HG03066 (cell line): Measurements from ENCODE around the gene TLK1.
"Not testable (repeated sequence)": the region's sequence is repeated elsewhere in the genome, so short reads cannot be mapped to it uniquely, and the experiment has no call there.

Experiments used
- ATAC-seq: cut with Tn5 transposase; IDR thresholded peaks from one replicate; pipeline ENCODE4 v1.9.1; 2021; ENCODE audit warnings: low read depth; ENCODE audit not compliant: unreplicated experiment

Gene TLK1

DNA sequence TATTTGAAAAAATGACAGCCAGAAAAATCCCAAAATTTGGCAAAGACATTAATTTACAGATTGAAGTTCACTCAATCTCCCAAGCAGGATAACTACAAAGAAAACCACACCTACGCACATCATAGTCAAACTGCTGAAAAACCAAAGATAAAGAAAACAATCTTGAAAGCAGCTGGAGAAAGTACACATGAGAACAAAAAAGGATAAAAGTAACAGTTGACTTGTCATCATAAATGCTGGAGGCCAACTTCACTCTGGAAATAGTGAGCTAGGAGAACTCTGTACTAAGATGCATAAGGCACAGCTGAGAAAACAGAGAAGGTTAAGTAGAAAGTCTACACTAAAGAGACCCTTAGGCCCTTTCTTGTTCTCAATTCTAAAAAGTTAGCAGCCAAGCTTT, 73.1 kb downstream of the TLK1 start:
- ATAC-seq: no peak

- ATAC-seq: no peak
These were observed 74.1 kb downstream of the TLK1 start for GRCh38 chr2:171086352-171087290.

DNA sequence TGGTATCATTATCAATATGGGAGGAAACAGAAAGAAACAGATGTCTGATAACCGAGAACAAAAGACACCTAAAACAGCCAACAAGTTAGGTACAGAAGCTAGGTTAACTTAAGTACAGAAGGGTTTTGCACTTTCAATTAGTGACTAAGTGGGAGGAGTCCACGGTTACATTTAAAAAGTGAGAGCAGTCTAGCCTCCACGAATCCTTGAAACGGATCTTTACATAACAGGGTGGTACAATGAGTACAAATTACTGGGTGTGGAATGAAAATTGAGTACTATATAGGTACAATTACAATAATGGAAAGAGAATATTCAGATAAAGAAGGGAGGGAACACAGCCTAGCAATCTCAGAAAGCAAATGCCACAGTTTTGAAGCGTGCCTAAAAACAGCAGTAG, 76.6 kb downstream of the TLK1 start:
- ATAC-seq: no peak

GRCh38 chr2:171083451-171083850, 77.2 kb downstream of the TLK1 start:
- ATAC-seq: no peak

- no peak for ATAC-seq
These were observed 79.0 kb downstream of the TLK1 start for GRCh38 chr2:171081649-171082111.

DNA sequence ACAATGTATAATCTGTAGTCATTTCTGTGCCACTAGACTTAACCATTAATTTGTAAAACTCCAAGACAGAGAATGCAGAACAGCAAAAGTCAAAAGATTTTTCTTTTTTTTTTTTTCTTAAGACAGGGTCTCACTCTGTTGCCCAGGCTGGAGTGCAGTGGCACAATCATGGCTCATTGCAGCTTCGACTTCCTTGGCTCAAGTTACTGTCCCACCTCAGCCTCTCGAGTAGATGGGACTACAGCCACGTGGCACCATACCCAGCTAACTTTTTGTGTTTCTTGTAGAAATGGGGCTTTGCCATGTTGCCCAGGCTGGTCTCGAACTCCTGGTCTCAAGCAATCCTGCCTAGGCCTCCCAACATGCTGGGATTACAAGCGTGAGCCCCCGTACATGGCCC, 80.1 kb downstream of the TLK1 start:
- no peak for ATAC-seq

DNA sequence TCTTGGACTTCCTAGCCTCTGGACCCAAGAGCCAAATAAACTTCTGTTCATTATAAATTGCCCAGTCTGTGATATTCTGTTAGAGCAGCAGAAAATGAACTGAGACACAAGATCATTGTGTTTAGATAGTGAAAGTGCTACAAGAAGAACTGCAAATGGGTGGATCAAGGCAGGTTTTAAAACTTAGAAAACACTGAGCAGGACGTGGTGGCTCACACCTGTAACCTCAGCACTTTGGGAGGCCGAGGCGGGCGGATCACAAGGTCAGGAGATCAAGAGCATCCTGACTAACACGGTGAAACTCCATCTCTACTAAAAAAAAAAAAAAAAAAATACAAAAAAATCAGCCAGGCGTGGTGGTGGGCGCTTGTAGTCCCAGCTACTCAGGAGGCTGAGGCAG, 84.3 kb downstream of the TLK1 start:
- not testable (repeated sequence) for ATAC-seq

DNA sequence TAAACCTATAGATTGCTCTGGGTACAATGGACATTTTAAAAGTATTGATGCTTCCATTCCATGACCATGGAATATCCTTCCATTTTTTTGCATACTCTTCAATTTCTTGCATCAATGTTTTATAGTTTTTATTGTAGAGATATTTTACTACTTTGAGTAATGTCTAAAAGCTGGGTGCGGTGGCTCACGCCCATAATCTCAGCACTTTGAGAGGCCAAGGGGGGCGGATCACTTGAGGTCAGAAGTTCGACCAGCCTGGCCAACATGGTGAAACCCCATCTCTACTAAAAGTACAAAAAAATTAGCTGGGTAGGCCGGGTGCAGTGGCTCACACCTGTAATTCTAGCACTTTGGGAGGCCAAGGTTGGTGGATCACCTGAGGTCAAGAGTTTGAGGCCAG, 88.5 kb downstream of the TLK1 start:
- ATAC-seq: no peak

DNA sequence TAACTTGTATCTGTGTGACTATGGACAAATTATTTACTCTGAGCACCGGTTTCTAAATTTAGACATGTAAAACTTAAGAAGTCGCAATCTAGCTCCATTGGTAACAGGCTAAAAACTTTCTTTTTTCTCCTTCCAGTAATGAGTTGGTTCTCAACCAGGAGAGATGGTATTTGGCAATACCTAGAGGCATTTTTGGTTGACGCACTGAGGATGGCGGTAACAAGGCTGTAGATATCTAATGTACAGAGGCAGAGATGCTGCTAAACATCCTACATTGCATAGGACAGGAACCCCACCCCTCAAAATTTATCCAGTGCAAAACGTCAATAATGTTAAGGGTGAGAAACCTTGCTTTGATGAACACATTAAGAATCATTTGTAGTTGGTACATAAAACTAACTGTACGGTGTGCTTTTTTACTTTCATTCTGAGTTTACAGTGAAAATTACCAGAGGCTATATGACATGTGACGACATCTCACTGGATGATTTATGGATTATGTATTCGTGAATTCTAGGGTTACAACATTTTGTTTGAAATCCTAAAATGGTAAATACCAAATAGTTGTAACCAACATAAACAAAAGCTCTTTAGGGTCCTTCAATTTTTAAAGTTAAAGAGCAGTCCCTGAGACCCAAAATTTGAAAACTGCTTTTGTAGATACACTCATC, 91.3 kb downstream of the TLK1 start:
- no peak for ATAC-seq

DNA sequence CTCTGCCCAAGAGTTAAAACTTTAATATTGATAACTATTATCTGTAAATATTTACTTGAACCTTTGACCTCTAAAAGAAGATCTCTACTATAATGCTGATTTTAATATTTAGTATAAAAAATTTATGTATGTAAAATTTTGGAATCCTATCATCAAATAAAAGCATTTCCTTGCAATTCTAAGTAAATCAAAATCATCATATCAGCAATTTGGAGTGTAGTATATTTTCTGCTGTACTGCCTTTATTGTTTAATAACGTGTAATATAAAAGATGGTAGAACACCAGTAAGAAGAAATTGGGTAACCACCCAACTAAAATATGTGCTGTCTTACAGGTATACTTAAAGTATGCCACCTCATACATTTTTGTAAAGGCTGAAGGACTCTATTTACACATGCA, 94.6 kb downstream of the TLK1 start:
- ATAC-seq: no peak

GRCh38 chr2:171057575-171057974, 103.1 kb downstream of the TLK1 start:
- ATAC-seq: no peak

- no peak for ATAC-seq
These were observed 104.4 kb downstream of the TLK1 start for GRCh38 chr2:171056307-171056706.

- no peak for ATAC-seq
These were observed 111.0 kb downstream of the TLK1 start for GRCh38 chr2:171049691-171050090.

DNA sequence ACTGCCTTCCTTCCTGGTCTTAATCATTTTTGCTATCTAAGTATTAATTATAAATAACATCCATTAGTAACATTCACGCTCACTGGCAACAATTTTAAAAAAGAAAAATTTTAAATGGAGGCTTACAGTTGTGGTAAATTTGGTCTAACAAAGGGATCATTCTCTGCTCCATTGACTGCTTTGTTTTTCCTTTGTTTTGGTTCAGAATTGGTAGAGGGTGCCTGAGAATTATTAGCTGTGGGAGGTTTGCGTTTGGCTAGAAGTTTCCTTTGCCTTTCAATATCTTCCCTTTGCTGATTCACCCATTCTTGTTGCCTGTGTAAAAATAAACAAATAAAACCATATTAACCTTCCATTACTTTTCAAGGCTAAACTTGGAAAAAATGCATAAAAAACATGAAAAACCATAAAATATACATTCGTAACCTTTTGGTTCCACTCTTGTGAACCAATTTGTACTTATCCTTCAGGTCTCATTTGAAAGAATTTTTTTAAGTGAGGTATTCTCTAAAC, 114.6 kb downstream of the TLK1 start:
- no peak for ATAC-seq

DNA sequence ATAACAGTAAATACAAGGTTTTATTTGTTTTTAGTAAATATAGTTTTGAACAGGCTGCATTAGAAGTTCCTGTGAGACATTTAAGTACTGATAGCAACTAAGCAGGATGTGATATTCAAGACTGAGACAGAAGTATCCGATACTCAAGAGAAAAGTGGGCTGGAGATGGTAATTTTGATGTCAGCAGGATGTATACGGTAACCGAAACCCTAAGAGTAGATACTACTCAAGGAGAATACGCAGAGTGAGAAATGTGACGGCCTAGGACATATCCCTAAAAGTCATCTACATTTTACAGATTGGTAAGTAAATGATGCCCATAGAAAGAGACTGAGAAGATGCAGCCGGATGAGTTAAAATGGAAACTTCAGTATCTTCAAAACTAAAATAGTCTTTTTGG, 116.3 kb downstream of the TLK1 start:
- ATAC-seq: no peak

DNA sequence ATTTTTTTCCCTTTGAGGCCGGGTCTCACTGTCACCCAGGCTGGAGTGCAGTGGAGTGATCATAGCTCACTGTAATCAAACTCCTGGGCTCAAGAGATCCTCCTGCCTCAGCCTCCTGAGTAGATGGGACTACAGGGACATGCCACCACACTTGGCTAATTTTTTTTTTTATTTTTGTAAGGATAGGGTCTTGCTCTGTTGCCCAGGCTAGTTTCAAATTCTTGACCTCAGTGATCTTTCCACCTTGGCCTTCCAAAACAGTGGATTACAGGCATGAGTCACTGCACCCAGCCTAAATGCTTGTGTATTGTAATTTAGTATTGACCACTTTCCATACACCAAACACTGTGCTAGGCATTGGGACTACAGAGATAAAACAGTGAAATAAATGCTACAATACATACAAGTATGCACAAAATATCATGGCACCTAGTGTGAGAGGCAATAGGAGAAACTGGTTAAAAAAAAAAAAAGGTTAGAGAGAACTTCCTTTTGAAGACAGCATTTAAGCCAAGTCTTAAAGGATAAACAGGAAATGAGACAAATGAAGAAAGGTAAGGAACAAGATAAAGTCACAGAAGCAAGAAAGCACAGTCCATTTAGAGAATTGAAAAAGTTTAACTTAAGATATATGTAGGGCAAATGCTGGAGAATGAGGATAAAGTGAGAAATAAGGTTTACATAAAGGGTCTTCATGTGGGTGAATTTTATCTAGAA, 118.3 kb downstream of the TLK1 start:
- ATAC-seq: no peak

DNA sequence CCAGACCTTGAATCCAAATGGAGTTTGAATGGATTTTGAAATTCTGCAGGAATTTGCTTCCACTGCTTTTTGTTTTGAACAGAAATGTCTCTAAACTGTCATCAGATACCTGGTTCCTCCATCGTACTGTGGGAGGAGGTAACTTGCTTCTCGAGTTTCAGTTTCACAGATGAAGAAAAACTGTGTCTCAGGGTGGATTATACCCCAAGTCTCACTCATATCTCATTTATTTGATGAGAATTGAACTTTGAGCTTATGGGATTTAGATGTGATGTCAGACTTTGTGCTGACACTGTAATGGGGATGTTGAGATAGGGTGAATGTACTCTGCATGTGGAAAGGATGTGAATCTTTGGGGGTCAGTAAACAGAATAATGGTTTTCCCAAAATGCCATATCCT, 124.2 kb downstream of the TLK1 start:
- no peak for ATAC-seq

DNA sequence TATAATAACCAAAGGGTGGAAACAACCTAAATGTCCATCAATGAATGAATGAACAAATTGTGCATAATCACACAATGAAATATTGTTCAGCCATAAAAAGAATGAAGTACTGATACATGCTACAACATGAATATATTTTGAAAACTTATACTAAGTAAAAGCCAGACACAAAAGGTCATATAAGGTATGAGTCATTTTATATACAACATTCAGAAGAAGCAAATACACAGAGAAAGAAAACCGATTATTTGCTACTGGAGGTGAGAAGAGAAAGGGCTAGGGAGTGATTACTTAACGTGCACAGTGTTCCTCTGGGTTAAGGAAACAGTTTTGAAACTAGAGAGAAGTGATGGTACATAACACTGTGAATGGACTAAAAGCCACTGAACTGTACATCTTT, 126.4 kb downstream of the TLK1 start:
- ATAC-seq: no peak

DNA sequence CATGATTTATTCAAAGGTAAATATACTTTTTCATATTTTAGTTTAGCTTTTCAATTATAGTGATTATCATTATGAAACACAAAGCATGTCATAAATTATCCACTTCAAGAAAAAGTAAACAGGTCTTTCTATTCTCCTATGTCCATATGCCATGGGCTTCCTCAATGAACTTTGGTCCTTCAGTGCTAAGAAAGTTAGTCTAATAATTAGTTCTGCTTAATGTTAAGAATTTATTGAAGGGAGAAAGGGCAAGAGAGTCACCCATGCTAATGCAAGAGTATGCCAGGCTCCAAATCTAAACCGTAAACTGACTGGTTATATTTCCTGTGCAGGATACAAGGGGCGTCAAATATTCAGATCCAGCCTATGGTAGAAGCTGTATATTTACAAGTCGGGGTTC, 135.5 kb downstream of the TLK1 start:
- ATAC-seq: no peak

GRCh38 chr2:171018522-171018921, 142.2 kb downstream of the TLK1 start:
- peak; percentile 70 for ATAC-seq

GRCh38 chr2:171016125-171016524, 144.6 kb downstream of the TLK1 start:
- ATAC-seq: no peak
